LHCN-M2 (cell line): ENCODE measurements around the gene RUFY1. TPM values are rescaled to one million over a fixed set of nuclear protein-coding genes. Genes with fewer than 3 reads are reported as not detected.
"Not testable (repeated sequence)": the region's sequence is repeated elsewhere in the genome, so short reads cannot be mapped to it uniquely, and the experiment has no call there.

ENCODE experiments used
- DNase-seq: peaks from one replicate; pipeline ENCODE4 v3.0.0-alpha.2; 2012; ENCODE audit warnings: low read depth
- polyA plus RNA-seq: library from polyadenylated mRNA; unstranded; fragments of >200 nt; gene quantifications from one replicate; pipeline ENCODE4 v1.2.1, GENCODE V29; 2012; ENCODE audit warnings: missing spikeins
- total RNA-seq: library from RNA; depleted of rRNA; stranded (reverse); fragments of >200 nt; gene quantifications from 2 replicates; pipeline ENCODE4 v1.2.3, GENCODE V29; 2014; rRNA removed

Gene RUFY1
- total RNA-seq: 33.1 and 35.5 TPM in 2 replicates
- polyA plus RNA-seq: 23.7 TPM

- peak; percentile 72 for DNase-seq
Measured at GRCh38 chr5:179550511-179551342, at the start of gene RUFY1. RUFY1 (plus strand) TSS chr5:179550554; CDS start chr5:179550570, 16 bp downstream.

DNA sequence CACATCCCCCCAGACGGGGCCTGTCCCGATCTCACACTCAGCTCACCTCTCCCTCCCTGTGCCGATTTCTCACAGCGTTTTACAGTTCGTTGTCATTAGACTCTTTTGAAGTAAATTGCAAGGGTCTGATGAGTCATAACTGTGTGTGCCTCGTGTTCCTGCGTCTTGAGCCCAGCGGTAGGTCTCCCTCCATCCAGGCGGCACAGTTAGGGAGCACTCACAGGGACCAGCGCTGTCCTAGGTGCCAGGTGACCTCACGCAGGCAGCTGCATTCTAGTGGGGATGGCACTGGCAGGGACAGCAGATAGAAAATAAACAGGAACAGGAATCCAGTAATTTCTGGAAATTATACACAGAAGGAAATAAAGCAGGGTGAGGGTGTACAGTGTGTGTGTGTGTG, 48.4 kb upstream of the RUFY1 start:
- not testable (repeated sequence) for DNase-seq

- DNase-seq: not testable (repeated sequence)
Measured at GRCh38 chr5:179502420-179502819, 47.9 kb upstream of the RUFY1 start.

GRCh38 chr5:179504191-179504590, 46.2 kb upstream of the RUFY1 start:
- no peak for DNase-seq

DNA sequence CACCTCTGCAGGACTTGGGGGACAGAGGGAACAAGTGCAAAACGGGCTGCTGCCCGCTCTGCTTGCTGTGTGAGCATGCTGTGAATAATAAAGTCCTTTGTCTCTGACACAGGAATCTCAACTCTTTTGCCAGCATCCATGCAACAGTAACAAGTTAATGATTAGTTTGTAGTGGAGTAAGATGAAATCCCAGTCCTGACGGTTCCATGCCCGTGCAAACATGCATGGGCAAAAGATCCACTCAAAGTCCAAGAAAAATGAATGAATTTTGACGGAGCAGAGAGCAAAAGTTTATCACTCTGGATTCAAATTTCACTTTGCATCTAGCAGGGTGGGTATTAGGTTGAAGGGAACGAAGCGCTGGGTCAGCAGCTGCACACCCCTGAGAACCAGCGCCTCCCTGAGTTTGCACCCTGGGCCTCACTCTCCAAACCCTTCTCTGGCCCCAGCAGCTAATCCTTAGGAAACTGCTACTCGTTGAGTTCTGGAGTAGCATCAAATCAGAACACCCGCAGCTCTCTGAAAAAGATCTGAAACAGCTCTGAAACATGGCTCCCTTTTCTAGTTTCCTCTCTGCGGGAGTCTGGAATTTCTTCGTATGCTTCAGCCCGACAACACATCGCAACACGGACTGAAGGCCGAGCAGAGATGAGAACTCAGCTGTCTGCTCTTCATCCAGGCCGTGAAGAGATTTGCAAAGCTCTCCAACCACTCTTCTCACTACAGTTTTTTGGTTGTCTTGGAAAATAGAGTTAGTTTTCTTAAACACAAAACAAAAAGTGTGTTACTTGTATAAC, 45.6 kb upstream of the RUFY1 start:
- DNase-seq: no peak

GRCh38 chr5:179505636-179506261, 44.6 kb upstream of the RUFY1 start:
- DNase-seq: no peak

DNA sequence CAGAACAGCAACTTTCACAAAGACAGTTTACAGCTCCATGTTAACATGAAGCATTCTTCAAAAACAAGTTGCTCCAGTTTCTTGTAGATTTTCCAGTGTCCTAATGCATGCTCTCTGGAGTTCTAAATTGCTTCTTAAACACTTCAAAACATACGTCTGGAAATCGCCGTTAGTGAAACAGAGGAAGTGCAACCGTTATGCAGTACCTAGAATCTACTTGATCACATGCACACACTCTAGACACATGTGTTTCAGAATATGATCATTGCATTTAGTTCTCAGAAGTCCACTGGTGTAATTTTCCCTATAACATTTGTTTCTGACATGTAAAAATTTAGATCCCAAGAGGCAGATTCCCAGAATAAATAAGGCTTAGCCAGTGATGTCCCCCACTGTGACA, 41.1 kb upstream of the RUFY1 start:
- no peak for DNase-seq

GRCh38 chr5:179509845-179510244, 40.5 kb upstream of the RUFY1 start:
- DNase-seq: no peak

DNA sequence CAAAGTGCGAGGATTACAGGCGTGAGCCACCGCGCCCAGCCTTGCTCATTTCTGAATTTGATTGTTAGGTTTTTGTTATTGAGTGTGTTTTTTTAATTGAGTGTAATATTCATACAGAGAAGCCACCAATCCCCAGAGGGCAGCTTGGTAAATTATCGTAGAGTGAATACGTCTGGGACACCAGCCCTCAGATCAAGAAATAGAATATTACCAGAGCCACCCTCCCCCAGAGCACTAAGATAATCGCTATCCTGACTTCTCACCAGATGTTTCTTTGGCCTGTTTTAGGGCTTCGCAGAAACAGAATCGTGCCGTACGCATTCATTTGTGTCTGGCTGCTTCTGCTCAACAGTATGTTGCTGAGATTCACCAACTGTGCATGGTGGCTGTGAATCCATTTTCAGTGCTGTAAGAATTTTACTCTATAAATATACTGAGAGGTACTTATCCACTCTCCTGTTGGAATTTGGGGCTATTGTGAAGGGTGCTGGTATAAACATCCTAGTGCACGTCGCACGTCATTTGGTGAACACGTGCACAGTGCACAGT, 37.8 kb upstream of the RUFY1 start:
- DNase-seq: no peak

- not testable (repeated sequence) for DNase-seq
Measured at GRCh38 chr5:179515501-179515900, 34.9 kb upstream of the RUFY1 start.

GRCh38 chr5:179516221-179516620, 34.1 kb upstream of the RUFY1 start:
- no peak for DNase-seq

DNA sequence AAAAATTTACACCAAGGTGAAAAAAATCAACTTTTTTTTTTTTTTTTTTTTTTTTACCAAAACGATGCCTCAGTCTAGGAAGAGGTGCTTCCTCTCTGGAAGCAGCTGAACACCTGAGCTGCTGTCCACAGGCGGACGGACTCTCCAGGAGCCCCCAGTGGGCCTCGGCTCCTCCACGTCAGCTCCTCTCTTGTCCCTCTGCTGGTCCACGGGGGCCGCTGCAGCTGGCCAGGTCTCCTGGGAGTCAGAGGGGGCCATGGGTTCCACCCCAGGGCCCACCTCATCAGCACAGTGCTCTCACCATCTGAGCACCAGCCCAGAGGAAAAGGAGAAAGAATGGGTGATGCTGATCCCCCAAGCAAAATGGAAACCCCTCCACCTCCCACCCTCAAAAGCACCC, 32.6 kb upstream of the RUFY1 start:
- DNase-seq: not testable (repeated sequence)

DNA sequence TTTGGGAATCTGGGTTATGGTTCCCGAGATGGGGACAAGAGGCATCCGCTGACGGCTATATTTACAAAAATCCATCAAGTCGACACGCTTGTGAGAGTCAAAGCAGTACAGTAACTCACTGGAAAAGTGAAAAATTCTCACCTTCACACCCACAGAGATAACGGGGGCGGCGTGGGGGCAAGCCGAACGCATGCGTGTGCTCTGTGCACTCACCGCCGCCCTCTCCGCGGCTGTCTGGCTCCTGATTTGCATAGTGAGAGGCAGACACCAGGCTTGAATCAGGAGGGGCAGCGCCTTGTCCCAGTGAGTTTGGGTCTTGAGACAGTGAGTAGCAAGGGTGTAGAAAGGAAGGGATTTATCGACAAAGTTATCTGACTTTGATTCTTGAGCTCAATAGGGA, 32.0 kb upstream of the RUFY1 start:
- not testable (repeated sequence) for DNase-seq

DNA sequence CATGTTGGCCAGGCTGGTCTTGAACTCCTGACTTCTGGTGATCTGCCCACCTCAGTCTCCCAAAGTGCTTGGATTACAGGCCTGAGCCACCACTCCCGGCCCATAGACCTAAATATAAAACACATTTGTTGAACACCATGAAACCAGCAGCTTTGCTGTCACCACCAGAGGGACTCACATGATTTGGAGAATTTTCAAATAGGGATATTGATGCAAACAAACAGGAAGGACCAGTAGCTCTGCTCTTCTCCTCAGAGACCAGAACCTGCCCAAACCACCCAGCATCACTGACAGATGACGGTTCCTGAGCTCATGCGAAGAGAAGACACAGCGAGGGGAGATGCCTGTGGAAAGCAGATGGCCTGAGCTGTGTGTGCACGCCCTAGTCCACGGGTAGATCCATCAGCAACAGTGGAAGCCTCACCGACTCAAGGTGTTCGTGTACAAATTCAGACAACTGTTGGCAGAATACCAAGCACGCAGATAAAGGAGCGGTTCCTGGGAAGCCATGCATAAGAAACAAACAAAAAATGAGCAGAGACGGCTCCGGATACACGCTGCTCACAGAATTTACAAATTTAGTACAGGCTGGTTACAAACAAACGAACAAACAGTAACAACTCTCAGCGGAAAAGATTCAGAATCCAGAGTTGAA, 30.8 kb upstream of the RUFY1 start:
- not testable (repeated sequence) for DNase-seq

DNA sequence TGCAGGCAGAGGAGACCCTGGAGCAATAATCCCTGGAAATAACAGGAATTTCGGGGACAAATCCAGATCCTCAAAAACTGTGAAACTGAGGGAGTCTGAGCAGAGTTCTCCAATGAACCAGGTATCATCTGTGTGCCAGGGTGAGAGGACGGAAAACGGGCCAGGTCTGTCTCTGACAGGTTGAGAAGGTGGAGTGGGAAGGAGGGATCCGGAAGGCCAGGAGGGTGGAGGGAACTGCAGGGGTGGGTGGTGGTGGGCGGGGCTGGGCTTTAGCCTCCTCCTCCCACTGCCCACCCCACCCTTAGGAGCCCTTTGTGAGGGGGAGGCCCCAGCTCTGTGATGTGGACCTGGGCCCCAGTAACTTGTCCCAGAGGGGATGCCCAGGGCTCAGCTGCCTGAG, 28.2 kb upstream of the RUFY1 start:
- DNase-seq: not testable (repeated sequence)

- DNase-seq: no peak
Measured at GRCh38 chr5:179526978-179527377, 23.4 kb upstream of the RUFY1 start.

GRCh38 chr5:179530069-179530998, 20.0 kb upstream of the RUFY1 start:
- DNase-seq: peak; percentile 41

DNA sequence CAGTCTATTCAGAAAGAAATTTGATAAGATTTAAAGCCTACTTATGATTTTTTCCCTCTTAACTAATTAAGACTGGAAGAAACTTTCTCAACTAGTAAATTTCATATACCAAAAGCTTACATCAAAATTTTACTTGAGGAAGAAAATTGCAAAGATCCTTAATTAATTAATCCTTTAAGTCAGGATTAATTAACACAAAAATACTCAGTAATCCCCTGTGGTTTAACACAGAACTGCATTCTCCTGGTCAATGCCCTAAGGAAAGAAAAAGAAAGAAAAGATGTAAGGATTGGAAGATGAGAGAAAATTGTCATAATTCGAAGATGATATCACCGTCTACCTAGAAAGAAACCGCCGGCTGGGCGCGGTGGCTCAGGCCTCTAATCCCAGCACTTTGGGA, 17.3 kb upstream of the RUFY1 start:
- DNase-seq: no peak

DNA sequence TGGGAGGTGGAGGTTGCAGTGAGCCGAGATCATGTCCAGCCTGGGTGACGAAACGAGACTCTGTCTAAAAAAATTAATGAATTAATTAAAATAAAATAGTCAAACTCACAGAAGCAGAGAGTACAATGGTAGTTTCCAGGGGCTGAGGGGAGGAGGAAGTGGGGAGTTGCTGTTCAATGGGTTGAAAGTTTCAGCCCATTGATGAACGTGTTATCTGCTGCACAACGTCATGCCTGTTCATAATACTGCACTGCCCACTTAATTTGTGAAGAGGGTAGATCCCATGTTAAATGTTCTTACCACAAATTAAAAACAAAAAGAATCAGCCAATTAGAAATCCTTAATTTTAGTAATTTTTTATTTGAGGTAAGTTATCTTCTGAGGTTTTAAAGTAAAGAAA, 16.4 kb upstream of the RUFY1 start:
- no peak for DNase-seq

DNA sequence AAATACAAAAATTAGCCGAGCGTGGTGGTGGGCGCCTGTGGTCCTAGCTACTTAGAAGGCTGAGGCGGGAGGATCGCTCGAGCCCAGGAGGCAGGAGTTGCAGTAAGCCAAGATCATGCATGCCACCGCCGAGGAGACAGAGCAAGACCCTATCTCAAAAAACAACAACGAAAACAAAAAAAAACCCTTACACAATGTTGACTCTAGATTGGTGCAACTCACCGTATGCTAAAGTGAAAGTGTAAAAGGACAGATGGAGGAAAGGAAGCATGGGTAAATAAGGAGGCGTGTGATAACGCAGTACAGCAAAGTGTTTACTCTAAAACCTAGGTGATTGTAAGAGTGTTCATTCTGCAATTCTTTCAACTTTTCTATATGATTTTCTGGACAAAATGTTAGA, 15.9 kb upstream of the RUFY1 start:
- no peak for DNase-seq
